ENCODE measurements around the gene DHRSX. TPM values are rescaled to one million over a fixed set of nuclear protein-coding genes. Genes with fewer than 3 reads are reported as not detected.

DHRSX gene
- total and polyA plus RNA-seq, 2 donors (not counting 3 experiments of a cell fraction or from before 2014, with no cell fraction given), result 27.1 to 37.7 TPM

DNA sequence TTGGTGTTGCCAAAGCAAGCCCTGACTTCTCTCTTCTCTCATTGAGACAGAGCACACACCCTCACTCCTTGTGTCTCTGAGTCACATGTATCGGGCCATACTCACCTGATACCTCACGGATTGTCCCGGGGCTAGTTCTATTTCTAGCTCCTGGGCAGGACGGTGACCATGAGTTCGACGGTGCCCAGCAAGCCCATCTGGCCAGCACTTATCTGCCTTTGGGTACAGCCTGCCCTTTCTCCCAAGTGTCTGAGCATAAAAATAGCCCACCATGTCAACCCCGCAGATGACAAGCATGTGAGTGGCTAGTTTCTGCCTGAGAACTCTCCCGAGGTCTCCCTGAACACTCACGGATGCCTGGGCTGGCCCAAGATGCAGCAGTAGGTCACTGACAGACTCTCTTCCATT lies 158.5 kb downstream of the DHRSX start:
- Histone ChIP-seq H3K4me3 (replicated peaks in 1 of 3; ENCODE audit: insufficient read depth in 1 of 3, low read depth in 1 of 3, low read length in 3 of 3) (no peak overlapping the region), H4K20me1 (replicated peaks; ENCODE audit: control insufficient read depth, extremely low read depth, insufficient read depth, low read length) (no peaks in the 10 kb centered on the region), H3K79me2 (ENCODE audit: control insufficient read depth, insufficient read depth, low read length) (no peaks in the 10 kb centered on the region), H3K27me3 (ENCODE audit: control insufficient read depth in 2 of 2, insufficient read depth in 2 of 2, low read length in 2 of 2) (no peaks in the 10 kb centered on the region), H3K9ac (replicated peaks; ENCODE audit: extremely low read depth, insufficient read depth, low read length) (no peak overlapping the region), H3K4me2 (ENCODE audit: insufficient read depth, low read length) (no peak overlapping the region), H3K36me3 (ENCODE audit: control insufficient read depth in 2 of 2, extremely low read depth in 1 of 2, insufficient read depth in 2 of 2, low read length in 2 of 2) (no peaks in the 10 kb centered on the region), H3K9me1 (replicated peaks; ENCODE audit: control insufficient read depth, extremely low read depth, insufficient read depth, low read length) (no peaks in the 10 kb centered on the region), H3K27ac (ENCODE audit: insufficient read depth, low read depth, low read length) (no peak overlapping the region), H2AFZ (ENCODE audit: low read depth, low read length) (no peak overlapping the region), H3K9me3 (replicated peaks; ENCODE audit: control insufficient read depth, insufficient read depth, low read length) (no peaks in the 10 kb centered on the region), H3K4me1 (ENCODE audit: control insufficient read depth, extremely low read depth, insufficient read depth, low read length) (no peaks in the 10 kb centered on the region)
- ChIA-PET POLR2A (no interaction called here), CTCF (no interaction called here)
- TF ChIP-seq POLR2A (IDR thresholded peaks at IDR 0.05; ENCODE audit: low read depth, low read length), result no peak
- TF ChIP-seq, protein P1, sequence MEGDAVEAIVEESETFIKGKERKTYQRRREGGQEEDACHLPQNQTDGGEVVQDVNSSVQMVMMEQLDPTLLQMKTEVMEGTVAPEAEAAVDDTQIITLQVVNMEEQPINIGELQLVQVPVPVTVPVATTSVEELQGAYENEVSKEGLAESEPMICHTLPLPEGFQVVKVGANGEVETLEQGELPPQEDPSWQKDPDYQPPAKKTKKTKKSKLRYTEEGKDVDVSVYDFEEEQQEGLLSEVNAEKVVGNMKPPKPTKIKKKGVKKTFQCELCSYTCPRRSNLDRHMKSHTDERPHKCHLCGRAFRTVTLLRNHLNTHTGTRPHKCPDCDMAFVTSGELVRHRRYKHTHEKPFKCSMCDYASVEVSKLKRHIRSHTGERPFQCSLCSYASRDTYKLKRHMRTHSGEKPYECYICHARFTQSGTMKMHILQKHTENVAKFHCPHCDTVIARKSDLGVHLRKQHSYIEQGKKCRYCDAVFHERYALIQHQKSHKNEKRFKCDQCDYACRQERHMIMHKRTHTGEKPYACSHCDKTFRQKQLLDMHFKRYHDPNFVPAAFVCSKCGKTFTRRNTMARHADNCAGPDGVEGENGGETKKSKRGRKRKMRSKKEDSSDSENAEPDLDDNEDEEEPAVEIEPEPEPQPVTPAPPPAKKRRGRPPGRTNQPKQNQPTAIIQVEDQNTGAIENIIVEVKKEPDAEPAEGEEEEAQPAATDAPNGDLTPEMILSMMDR (IDR thresholded peaks at IDR 0.05; ENCODE audit: extremely low read depth in 1 of 2, insufficient read depth in 1 of 2, low read depth in 1 of 2, low read length in 2 of 2), result no peak
- no peak for TF ChIP-seq JUN (IDR thresholded peaks at IDR 0.05; ENCODE audit: borderline replicate concordance, insufficient read depth, insufficient read length, low read depth)
- TF ChIP-seq POLR2AphosphoS5 (IDR thresholded peaks at IDR 0.05; ENCODE audit: insufficient read depth, low read depth, low read length), result no peak
- TF ChIP-seq, protein P2, sequence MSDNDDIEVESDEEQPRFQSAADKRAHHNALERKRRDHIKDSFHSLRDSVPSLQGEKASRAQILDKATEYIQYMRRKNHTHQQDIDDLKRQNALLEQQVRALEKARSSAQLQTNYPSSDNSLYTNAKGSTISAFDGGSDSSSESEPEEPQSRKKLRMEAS (IDR thresholded peaks at IDR 0.05; ENCODE audit: insufficient read depth, insufficient read length), result no peak
- no peak for TF ChIP-seq MYC (IDR thresholded peaks at IDR 0.05; ENCODE audit: low read depth, low read length)
- no peak for TF ChIP-seq EZH2 (IDR thresholded peaks at IDR 0.05; ENCODE audit: borderline replicate concordance, low read depth, low read length, severe bottlenecking)
- TF ChIP-seq GATA2 (IDR thresholded peaks at IDR 0.05; ENCODE audit: insufficient read depth, insufficient read length, low read depth, low read length), result no peak
- TF ChIP-seq FOS (IDR thresholded peaks at IDR 0.05; ENCODE audit: borderline replicate concordance, insufficient read depth, low read length), result no peak
- BruUV-seq (replicated peaks), result no TSS peak
- FAIRE-seq (no peak), DNase-seq (ENCODE audit: low read depth, low spot score) (no peak)
- intact Hi-C loops (cut with micrococcal nuclease) (no loop called here), dilution Hi-C loops (cut with MboI; ENCODE audit: extremely low pct_ligation_motif_present, low sequenced_read_pairs) (no loop called here)

Measured in endothelial cell of umbilical vein (primary cell).